ENCODE data around the gene SHB.

The SHB gene

DNA sequence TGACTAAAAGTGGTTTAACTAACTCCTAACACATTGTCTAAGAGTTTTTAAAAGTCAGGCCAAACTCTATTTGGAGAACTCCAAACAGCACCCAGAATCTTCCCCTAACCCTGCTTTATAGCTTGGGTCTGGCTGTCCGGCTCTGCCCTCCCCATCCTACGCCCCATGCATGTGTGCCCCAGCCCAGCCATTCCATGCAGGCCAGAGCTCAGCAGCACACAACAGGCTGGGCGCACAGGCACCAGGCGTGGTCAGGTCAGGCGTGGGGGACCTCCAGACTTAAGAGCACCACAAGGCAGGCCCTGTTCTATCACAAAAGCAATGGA lies 31.1 kb downstream of the SHB start:
- TF ChIP-seq FOXP2 (optimal IDR thresholded peaks at IDR 0.05; ENCODE audit: borderline replicate concordance, extremely low read depth, extremely low read length, insufficient read depth), result no peak
- TF ChIP-seq, protein P1, sequence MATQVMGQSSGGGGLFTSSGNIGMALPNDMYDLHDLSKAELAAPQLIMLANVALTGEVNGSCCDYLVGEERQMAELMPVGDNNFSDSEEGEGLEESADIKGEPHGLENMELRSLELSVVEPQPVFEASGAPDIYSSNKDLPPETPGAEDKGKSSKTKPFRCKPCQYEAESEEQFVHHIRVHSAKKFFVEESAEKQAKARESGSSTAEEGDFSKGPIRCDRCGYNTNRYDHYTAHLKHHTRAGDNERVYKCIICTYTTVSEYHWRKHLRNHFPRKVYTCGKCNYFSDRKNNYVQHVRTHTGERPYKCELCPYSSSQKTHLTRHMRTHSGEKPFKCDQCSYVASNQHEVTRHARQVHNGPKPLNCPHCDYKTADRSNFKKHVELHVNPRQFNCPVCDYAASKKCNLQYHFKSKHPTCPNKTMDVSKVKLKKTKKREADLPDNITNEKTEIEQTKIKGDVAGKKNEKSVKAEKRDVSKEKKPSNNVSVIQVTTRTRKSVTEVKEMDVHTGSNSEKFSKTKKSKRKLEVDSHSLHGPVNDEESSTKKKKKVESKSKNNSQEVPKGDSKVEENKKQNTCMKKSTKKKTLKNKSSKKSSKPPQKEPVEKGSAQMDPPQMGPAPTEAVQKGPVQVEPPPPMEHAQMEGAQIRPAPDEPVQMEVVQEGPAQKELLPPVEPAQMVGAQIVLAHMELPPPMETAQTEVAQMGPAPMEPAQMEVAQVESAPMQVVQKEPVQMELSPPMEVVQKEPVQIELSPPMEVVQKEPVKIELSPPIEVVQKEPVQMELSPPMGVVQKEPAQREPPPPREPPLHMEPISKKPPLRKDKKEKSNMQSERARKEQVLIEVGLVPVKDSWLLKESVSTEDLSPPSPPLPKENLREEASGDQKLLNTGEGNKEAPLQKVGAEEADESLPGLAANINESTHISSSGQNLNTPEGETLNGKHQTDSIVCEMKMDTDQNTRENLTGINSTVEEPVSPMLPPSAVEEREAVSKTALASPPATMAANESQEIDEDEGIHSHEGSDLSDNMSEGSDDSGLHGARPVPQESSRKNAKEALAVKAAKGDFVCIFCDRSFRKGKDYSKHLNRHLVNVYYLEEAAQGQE (IDR thresholded peaks at IDR 0.05; ENCODE audit: insufficient read depth in 1 of 2, low read depth in 2 of 2, low read length in 2 of 2), result no peak
- TF ChIP-seq SIN3A (IDR thresholded peaks at IDR 0.05; ENCODE audit: borderline replicate concordance, insufficient read depth, low read length), result no peak
- no peak for TF ChIP-seq TAF1 (IDR thresholded peaks at IDR 0.05; ENCODE audit: borderline replicate concordance, insufficient read depth, low read length)
- no peak for TF ChIP-seq POLR2AphosphoS5 (IDR thresholded peaks at IDR 0.05; ENCODE audit: low read depth, low read length)

- TF ChIP-seq, protein P1 (IDR thresholded peaks at IDR 0.05; ENCODE audit: insufficient read depth in 1 of 2, low read depth in 2 of 2, low read length in 2 of 2), result no peak
- TF ChIP-seq POLR2AphosphoS5 (IDR thresholded peaks at IDR 0.05; ENCODE audit: low read depth, low read length) (no peak), TAF1 (IDR thresholded peaks at IDR 0.05; ENCODE audit: borderline replicate concordance, insufficient read depth, low read length) (no peak), FOXP2 (optimal IDR thresholded peaks at IDR 0.05; ENCODE audit: borderline replicate concordance, extremely low read depth, extremely low read length, insufficient read depth) (no peak), SIN3A (IDR thresholded peaks at IDR 0.05; ENCODE audit: borderline replicate concordance, insufficient read depth, low read length) (no peak)
Observed at GRCh38 chr9:38036359-38037084, 32.5 kb downstream of the SHB start.

GRCh38 chr9:38035873-38036272 lies 33.2 kb downstream of the SHB start:
- TF ChIP-seq POLR2AphosphoS5 (IDR thresholded peaks at IDR 0.05; ENCODE audit: low read depth, low read length), result no peak
- no peak for TF ChIP-seq SIN3A (IDR thresholded peaks at IDR 0.05; ENCODE audit: borderline replicate concordance, insufficient read depth, low read length)
- no peak for TF ChIP-seq TAF1 (IDR thresholded peaks at IDR 0.05; ENCODE audit: borderline replicate concordance, insufficient read depth, low read length)
- TF ChIP-seq, protein P1 (IDR thresholded peaks at IDR 0.05; ENCODE audit: insufficient read depth in 1 of 2, low read depth in 2 of 2, low read length in 2 of 2), result no peak
- TF ChIP-seq FOXP2 (optimal IDR thresholded peaks at IDR 0.05; ENCODE audit: borderline replicate concordance, extremely low read depth, extremely low read length, insufficient read depth), result no peak

DNA sequence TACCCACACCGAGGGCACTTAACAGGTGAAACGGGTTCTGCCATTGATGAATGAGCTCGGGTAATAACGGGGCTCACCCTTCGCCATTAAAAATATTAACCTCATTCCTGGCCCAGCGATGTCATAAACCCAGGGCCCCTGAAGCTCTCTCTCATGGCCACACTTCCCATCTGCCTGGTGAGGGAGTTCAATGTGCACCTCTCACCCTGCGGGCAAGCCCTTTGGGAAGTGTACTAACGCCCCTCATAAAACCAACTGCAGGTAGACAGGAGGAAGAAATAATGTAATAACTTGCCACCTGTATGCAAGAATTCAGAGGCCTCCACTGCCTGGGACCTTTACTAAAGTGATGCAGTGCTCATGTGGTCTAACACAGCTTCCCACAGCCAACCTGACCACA lies 35.1 kb downstream of the SHB start:
- TF ChIP-seq SIN3A (IDR thresholded peaks at IDR 0.05; ENCODE audit: borderline replicate concordance, insufficient read depth, low read length), result no peak
- TF ChIP-seq FOXP2 (optimal IDR thresholded peaks at IDR 0.05; ENCODE audit: borderline replicate concordance, extremely low read depth, extremely low read length, insufficient read depth), result no peak

- no peak for TF ChIP-seq TAF1 (IDR thresholded peaks at IDR 0.05; ENCODE audit: borderline replicate concordance, insufficient read depth, low read length)
- TF ChIP-seq POLR2AphosphoS5 (IDR thresholded peaks at IDR 0.05; ENCODE audit: low read depth, low read length), result no peak
- TF ChIP-seq FOXP2 (optimal IDR thresholded peaks at IDR 0.05; ENCODE audit: borderline replicate concordance, extremely low read depth, extremely low read length, insufficient read depth), result no peak
- no peak for TF ChIP-seq SIN3A (IDR thresholded peaks at IDR 0.05; ENCODE audit: borderline replicate concordance, insufficient read depth, low read length)
- TF ChIP-seq, protein P1 (IDR thresholded peaks at IDR 0.05; ENCODE audit: insufficient read depth in 1 of 2, low read depth in 2 of 2, low read length in 2 of 2), result no peak
Observed at GRCh38 chr9:38032266-38033110, 36.5 kb downstream of the SHB start.
